Measurements from ENCODE around the gene TEAD4.

GRCh38 chr12:2933586-2933985, 25.6 kb upstream of the TEAD4 start:
- no peak for TF ChIP-seq CTCF (IDR thresholded peaks at IDR 0.05)
- TF ChIP-seq POLR2A (IDR thresholded peaks at IDR 0.05), result no peak

Data from thyroid gland (tissue), 4 donors.